HG03378 (cell line): ENCODE results near the gene TAAR9.

Source experiments
- ATAC-seq: cut with Tn5 transposase; IDR thresholded peaks from one replicate; pipeline ENCODE4 v1.9.1; 2021; ENCODE audit warnings: mild to moderate bottlenecking, moderate library complexity; ENCODE audit not compliant: unreplicated experiment

Gene TAAR9

DNA sequence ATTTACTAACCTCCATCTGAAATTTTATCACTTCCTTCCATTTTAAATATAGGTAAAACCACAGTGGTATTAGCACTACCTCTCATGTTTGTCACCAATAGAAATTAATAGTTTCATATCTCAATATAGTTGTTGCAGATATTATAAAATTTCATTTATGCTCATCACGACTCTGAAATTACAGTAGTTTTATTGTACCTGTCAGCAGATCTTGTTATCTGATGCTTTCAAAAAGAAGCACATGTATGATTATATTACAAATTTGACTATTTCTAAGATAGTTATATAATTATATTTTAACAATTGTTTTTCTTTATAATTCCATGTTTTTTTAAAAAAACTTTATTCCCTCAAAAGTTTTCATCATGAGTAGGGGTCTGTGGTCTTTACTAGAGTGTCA is 46.6 kb downstream of the TAAR9 start:
- ATAC-seq, result no peak

DNA sequence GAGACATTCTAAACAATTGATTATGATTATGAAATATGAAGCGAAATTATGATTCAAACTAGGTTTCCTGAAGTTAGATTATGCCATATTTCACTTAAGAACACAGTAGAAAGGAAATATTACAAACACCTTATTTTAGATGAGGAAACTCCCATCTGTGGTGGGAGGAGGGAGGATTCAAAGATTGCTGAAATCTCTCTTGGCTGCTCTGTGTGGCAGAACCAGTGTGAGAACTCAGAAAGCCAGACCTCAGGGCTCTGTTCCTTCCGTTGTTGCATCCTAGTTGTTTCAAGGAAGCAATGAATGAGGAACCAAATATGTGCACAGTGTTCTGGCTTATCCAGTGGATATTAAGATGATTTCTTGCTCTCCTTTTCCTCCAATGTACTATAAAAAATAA is 49.3 kb downstream of the TAAR9 start:
- no peak for ATAC-seq
